Liver (tissue), 3 donors: ENCODE measurements around the gene RSRC2.
"Not testable (repeated sequence)": the region's sequence is repeated elsewhere in the genome, so short reads cannot be mapped to it uniquely, and the experiment has no call there.

Experiments
- EGR1 ChIP-seq, 2 donors: IDR thresholded peaks; 2 replicates each; pipeline ENCODE4 v1.6.1; 2016 to 2018; ENCODE audit warnings: antibody characterized with exemption in 2 of 2, low read depth in 2 of 2
- GABPA ChIP-seq, 2 donors: IDR thresholded peaks in 1 of 2; conservative IDR thresholded peaks in 1 of 2; 2 replicates each; pipeline ENCODE4 v1.6.1; 2016; ENCODE audit warnings: antibody characterized with exemption in 2 of 2, mild to moderate bottlenecking in 1 of 2, moderate library complexity in 1 of 2
- RAD21 ChIP-seq, 2 donors: IDR thresholded peaks; 2 replicates each; pipeline ENCODE4 v1.6.1; 2016; ENCODE audit warnings: antibody characterized with exemption in 2 of 2, mild to moderate bottlenecking in 2 of 2
- RXRA ChIP-seq, 2 donors: IDR thresholded peaks; 2 replicates each; pipeline ENCODE4 v1.6.1; 2017 to 2018; ENCODE audit warnings: antibody characterized with exemption in 2 of 2, mild to moderate bottlenecking in 1 of 2
- TAF1 ChIP-seq: conservative IDR thresholded peaks from 2 replicates; pipeline ENCODE4 v1.6.1; 2016; ENCODE audit warnings: antibody characterized with exemption, mild to moderate bottlenecking
- TF ChIP-seq, protein P1 (sequence below): fragments of 150-350 bp; IDR thresholded peaks from 2 replicates; pipeline ENCODE4 v1.5.1; 2017; ENCODE audit warnings: improper control_type of control experiment, low read depth, low read length; ENCODE audit not compliant: missing input control
- TF ChIP-seq, protein P2 (sequence below): IDR thresholded peaks from 2 replicates; pipeline ENCODE4 v1.6.1; 2016; ENCODE audit warnings: antibody characterized with exemption
- TF ChIP-seq, protein P3 (sequence below): IDR thresholded peaks from 2 replicates; pipeline ENCODE4 v1.6.1; 2016; ENCODE audit warnings: antibody characterized with exemption, mild to moderate bottlenecking
- TF ChIP-seq, protein P4 (sequence below): IDR thresholded peaks from 2 replicates; pipeline ENCODE4 v1.6.1; 2016; ENCODE audit warnings: antibody characterized with exemption
- donor health status: healthy.
- donor health status: healthy.

DNA sequence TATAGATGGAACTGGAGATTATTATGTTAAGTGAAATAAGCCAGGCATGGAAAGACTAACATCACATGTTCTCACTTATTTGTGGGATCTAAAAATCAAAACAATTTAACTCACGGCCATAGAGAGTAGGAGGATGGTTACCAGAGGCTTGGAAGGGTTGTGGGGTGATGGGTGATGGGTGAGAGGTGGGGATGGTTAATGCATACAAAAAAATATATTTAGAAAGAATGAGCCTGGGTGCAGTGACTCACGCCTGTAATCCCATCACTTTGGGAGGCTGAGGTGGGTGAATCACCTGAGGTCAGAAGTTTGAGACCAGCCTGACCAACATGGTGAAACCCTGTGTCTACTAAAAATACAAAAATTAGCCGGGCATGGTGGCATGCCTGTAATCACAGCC, 43.3 kb upstream of the RSRC2 start:
- TF ChIP-seq, protein P1, sequence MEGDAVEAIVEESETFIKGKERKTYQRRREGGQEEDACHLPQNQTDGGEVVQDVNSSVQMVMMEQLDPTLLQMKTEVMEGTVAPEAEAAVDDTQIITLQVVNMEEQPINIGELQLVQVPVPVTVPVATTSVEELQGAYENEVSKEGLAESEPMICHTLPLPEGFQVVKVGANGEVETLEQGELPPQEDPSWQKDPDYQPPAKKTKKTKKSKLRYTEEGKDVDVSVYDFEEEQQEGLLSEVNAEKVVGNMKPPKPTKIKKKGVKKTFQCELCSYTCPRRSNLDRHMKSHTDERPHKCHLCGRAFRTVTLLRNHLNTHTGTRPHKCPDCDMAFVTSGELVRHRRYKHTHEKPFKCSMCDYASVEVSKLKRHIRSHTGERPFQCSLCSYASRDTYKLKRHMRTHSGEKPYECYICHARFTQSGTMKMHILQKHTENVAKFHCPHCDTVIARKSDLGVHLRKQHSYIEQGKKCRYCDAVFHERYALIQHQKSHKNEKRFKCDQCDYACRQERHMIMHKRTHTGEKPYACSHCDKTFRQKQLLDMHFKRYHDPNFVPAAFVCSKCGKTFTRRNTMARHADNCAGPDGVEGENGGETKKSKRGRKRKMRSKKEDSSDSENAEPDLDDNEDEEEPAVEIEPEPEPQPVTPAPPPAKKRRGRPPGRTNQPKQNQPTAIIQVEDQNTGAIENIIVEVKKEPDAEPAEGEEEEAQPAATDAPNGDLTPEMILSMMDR, result not testable (repeated sequence)
- not testable (repeated sequence) for TF ChIP-seq GABPA (IDR thresholded peaks at IDR 0.05 in 1 of 2, conservative IDR thresholded peaks at IDR 0.05 in 1 of 2); EGR1 (IDR thresholded peaks at IDR 0.05; ENCODE audit: low read depth in 2 of 2); RAD21 (IDR thresholded peaks at IDR 0.05); TAF1; RXRA (IDR thresholded peaks at IDR 0.05)
- TF ChIP-seq, protein P2, sequence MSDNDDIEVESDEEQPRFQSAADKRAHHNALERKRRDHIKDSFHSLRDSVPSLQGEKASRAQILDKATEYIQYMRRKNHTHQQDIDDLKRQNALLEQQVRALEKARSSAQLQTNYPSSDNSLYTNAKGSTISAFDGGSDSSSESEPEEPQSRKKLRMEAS, result not testable (repeated sequence)
- TF ChIP-seq, protein P3, sequence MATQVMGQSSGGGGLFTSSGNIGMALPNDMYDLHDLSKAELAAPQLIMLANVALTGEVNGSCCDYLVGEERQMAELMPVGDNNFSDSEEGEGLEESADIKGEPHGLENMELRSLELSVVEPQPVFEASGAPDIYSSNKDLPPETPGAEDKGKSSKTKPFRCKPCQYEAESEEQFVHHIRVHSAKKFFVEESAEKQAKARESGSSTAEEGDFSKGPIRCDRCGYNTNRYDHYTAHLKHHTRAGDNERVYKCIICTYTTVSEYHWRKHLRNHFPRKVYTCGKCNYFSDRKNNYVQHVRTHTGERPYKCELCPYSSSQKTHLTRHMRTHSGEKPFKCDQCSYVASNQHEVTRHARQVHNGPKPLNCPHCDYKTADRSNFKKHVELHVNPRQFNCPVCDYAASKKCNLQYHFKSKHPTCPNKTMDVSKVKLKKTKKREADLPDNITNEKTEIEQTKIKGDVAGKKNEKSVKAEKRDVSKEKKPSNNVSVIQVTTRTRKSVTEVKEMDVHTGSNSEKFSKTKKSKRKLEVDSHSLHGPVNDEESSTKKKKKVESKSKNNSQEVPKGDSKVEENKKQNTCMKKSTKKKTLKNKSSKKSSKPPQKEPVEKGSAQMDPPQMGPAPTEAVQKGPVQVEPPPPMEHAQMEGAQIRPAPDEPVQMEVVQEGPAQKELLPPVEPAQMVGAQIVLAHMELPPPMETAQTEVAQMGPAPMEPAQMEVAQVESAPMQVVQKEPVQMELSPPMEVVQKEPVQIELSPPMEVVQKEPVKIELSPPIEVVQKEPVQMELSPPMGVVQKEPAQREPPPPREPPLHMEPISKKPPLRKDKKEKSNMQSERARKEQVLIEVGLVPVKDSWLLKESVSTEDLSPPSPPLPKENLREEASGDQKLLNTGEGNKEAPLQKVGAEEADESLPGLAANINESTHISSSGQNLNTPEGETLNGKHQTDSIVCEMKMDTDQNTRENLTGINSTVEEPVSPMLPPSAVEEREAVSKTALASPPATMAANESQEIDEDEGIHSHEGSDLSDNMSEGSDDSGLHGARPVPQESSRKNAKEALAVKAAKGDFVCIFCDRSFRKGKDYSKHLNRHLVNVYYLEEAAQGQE, result not testable (repeated sequence)
- TF ChIP-seq, protein P4, sequence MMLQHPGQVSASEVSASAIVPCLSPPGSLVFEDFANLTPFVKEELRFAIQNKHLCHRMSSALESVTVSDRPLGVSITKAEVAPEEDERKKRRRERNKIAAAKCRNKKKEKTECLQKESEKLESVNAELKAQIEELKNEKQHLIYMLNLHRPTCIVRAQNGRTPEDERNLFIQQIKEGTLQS, result not testable (repeated sequence)
